DMS79 (cell line): ENCODE measurements around the gene NR2F1-AS1.

Experiments used
- DNase-seq: peaks from one replicate; lab custom pipeline; 2025; lab: John Stamatoyannopoulos, UW

NR2F1-AS1 gene

GRCh38 chr5:93589152-93589828, 8.3 kb upstream of the NR2F1-AS1 start:
- DNase-seq: no peak

DNA sequence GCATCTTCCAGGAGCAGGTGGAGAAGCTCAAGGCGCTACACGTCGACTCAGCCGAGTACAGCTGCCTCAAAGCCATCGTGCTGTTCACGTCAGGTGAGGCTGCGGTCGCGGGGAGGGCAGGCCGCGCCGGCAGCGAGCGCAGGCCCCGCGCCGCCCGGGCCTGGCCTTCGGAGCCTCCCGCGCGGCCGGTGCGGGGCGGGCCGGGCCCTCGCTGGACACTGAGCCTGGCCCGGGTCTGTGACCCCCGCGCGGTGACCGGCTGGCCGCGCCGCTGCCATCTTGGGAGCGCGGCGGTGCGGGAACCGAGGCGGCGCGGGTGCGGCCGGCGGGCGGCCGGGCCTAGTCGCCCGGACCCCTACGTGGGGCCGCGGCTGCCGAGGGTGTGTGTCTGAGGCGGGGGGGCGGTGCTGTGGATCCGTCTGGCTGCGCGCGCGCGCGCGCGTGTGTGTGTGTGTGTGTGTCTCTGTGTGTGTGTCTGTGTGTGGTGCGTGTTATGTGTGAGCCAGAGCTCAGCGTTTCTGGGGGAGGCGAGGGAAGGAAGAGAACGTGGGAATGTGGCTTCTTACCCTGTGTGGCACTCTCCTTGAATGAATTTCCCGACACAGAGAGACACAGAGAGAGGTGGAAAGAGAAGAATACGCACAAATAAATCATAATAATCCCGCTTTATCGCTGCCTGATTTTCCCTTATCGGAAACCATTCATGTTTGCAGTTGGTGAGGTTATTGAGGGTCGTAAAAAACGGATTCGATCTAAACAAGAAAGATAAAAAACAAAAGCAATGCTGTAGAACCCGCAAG, 7.5 kb upstream of the NR2F1-AS1 start:
- no peak for DNase-seq

GRCh38 chr5:93587597-93588351, 6.8 kb upstream of the NR2F1-AS1 start:
- no peak for DNase-seq

DNA sequence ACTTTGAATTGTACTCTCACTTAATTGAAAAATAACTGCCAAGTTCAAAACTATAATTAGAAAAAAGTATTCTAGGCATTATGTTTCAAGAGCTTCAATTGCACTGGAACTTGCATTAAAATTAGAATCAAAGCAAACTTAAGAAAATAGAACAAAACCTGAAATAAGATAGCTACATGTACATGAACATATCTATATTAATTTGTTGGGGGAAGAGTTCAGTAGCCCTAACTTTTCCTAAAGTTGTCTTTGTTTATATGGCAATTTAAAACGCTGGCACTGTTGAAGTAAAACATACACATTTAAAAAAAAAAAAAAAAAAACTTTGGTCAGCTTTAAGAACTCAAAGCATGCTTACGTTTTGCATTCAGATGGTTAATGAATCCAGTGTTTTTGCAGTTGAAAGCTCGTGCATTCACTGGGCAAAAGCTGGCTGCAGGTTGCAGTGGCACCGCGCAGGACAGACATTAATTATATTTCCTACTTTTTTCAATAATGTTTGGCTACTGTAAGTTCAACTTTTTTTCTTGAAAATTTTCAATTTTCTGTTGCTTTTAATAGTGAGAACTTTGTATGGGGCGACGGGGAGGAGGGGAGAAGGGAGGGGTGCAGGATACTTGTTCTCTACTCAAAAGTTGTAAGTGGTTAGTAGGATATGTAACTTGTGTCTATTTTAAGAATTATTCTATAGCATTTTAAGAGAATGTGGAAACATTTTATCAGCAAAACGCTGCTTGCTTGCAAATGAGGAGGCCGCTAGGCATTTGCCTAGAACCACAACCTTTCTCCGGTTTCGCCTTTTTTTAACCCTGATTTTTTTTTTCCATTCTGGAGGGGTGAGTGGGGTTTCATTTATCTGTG, 5.9 kb upstream of the NR2F1-AS1 start:
- DNase-seq: no peak

- DNase-seq: no peak
Observed at GRCh38 chr5:93585767-93586385, 4.9 kb upstream of the NR2F1-AS1 start.

- DNase-seq: no peak
Observed at GRCh38 chr5:93585041-93585766, 4.2 kb upstream of the NR2F1-AS1 start.

DNA sequence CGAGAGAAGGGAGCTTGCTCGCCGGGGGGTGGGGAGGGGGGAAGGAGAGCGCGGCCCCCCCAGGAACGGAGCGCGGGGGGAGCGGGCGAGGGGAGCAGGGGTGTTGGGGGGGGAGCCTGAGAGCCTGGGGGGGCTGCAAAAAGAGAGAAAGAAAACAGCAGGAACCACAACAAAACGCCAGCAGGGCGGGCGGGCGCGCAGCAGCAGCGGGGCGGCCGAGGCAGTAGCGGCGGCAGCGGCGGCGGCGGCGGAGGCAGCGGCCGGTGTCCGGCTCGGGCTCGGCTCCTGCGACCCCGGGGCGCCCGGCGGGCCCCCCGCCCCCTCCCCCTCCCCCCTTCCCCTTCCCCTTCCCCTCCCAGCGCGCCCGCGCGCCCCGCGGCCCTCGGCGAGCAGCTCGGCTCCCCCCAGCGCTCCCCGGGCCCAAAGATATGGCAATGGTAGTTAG, 3.6 kb upstream of the NR2F1-AS1 start:
- DNase-seq: no peak

DNA sequence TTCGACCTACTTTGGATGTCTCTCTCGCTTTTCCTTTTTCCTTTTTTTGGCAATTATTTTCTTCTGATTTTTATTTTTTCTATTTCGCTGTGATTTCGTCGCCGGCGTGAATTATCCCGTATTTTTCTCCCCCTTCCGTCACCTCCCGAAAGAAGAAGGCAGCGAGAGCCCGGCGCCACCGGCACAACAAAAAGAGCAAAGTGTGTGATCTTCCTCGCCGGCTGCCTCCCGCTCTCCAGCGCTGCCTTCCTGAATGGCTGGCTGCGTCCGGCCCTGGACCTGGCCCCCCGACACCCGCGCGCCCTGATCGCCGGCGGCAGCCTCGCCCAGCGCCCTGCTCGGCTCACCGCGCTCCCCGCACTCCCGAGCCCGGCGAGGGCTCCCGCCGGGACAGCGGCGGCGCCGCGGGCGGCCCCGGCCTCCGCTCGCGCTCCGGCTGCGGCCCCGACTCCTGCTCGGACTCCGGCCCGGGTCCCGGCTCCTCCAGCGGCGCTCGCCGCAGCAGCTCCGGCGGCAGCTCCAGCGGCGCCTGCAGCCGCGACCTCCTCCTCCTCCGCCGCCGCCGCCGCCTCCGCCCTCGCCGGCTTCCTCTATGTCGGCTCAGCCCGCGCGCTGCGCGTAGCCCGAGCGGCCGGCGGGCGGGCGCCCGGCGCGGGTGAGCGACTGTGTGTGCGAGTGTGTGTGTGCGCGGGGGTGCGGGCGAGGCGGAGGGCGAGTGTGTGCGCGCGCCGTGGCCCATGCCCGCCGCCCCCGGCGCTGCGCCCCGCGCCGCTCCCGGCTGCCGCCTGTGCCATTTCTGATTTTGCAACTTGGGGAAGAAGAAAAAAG, 3.0 kb upstream of the NR2F1-AS1 start:
- no peak for DNase-seq

- DNase-seq: no peak
Observed at GRCh38 chr5:93583439-93583767, 2.4 kb upstream of the NR2F1-AS1 start.

GRCh38 chr5:93582677-93583438, 1.8 kb upstream of the NR2F1-AS1 start, which contains the start of gene NR2F1:
Gene NR2F1 (plus strand): TSS chr5:93583222. CDS start chr5:93585024, 1,802 bp downstream.
- DNase-seq: peak; percentile 80

DNA sequence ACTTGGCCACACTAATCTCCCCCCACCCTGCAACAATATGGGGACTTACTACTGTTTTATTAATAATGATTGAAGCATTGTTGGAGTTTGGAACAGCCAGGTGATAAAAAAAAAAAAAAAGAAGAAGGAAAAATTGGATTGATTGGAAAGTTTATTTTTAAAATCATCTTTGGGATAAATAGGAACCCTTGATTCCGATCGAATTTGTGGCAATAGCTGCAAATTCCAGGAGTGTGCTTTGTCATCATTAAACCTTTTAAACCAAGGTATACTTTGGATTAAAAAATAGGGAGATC, 1.1 kb upstream of the NR2F1-AS1 start:
- DNase-seq: no peak

DNA sequence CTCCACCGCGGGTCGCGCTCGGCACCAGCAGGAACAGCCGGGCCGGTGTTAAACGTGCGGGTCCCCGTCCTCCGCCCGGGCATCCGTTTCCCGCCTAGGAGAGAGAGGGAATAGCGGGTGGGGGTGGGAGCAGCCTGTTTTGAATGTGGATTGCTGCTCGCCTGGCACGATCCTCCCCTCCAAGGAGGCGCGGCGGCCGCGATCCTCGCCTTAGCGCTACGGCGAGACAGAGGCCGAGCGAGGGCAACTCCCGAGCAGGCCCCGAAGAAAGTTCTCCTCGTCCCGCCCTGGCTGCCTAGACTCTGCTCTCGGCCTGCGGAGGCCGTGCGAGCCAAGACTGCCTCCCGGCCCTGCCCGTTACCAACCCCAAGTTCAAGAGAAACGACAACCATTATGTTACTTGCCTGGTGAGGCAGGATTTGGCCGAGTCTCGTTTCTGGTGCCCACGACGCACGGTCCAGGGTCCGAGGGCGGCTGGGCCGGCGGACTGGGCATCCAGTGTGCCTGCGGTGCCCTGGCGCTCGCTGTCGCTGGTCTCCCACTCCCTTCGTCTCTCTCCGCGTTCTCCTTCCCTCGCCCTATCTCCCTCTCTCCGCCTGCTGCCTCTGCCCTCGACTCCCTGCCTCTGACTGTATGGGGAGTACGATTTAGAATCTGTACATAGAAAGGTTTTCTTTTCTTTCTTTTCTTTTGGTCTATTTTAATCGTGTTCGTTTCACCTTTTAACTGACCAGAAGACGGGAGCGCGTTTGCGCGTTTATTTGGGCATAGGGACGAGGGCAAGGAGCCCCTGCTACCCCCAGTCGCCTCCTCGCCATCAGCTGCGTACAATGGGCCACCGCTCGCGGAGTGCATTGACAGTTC, 724 bp downstream of the NR2F1-AS1 start:
- peak; percentile 27 for DNase-seq

GRCh38 chr5:93579692-93580062, 1.3 kb downstream of the NR2F1-AS1 start:
- DNase-seq: no peak

GRCh38 chr5:93578813-93579691, 2.0 kb downstream of the NR2F1-AS1 start:
- DNase-seq: no peak

- DNase-seq: no peak
Observed at GRCh38 chr5:93577854-93578812, 2.9 kb downstream of the NR2F1-AS1 start.
